Panc1 (cell line): ENCODE measurements around the gene APOL4. TPM values are rescaled to one million over a fixed set of nuclear protein-coding genes. Genes with fewer than 3 reads are reported as not detected.

Experiments used
- ATAC-seq: fragments of 200-7000 bp; cut with Tn5 transposase; 2 replicates; pipeline ENCODE4 v1.9.1; 2020; ENCODE audit warnings: mild to moderate bottlenecking, moderate library complexity
- BruUV-seq: library from RNA; stranded (reverse); fragments of 400-500 nt; replicated peaks from 2 replicates; lab custom pipeline; 2021; lab: Mats Ljungman, UMichigan
- CTCF ChIA-PET: fragments of 300-600 bp; sonication (Branson Sonifier 250); formaldehyde crosslinking; loops from one replicate; lab custom pipeline; 2022; ENCODE audit warnings: antibody characterized with exemption; lab: Charles Lee
- POLR2A ChIA-PET: fragments of 300-600 bp; sonication (Branson Sonifier 250); formaldehyde crosslinking; loops from one replicate; lab custom pipeline; 2022; ENCODE audit warnings: antibody characterized with exemption; lab: Charles Lee
- DNase-seq: peaks from one replicate; pipeline ENCODE4 v3.0.0-alpha.2; 2010; ENCODE audit warnings: low read depth, low spot score
- H3K27ac ChIP-seq: 2 replicates; pipeline ENCODE4 v1.5.1; 2011; ENCODE audit warnings: mild to moderate bottlenecking, low read length, inconsistent platforms
- H3K27me3 ChIP-seq: fragments of 200-500 bp; sonication (Bioruptor generic); 2 replicates; pipeline ENCODE4 v1.6.0; 2014; ENCODE audit warnings: low read length, inconsistent platforms; ENCODE audit not compliant: control insufficient read depth, insufficient read depth
- H3K36me3 ChIP-seq: fragments of 200-500 bp; sonication (Bioruptor generic); 2 replicates; pipeline ENCODE4 v1.5.1; 2014; ENCODE audit warnings: inconsistent platforms, mild to moderate bottlenecking, low read length, moderate library complexity; ENCODE audit not compliant: control insufficient read depth, insufficient read depth
- H3K4me1 ChIP-seq: 2 replicates; pipeline ENCODE4 v1.5.1; 2011; ENCODE audit warnings: inconsistent platforms, mild to moderate bottlenecking, low read length, moderate library complexity; ENCODE audit not compliant: control insufficient read depth, insufficient read depth
- H3K4me3 ChIP-seq, 2 experiments: 2 replicates each; pipeline ENCODE4 v1.5.1; 2011 to 2012; ENCODE audit warnings: low read depth in 2 of 2, low read length in 2 of 2, mild to moderate bottlenecking in 2 of 2, inconsistent platforms in 1 of 2, moderate library complexity in 1 of 2
- H3K9me3 ChIP-seq: fragments of 200-500 bp; sonication (Bioruptor generic); 2 replicates; pipeline ENCODE4 v1.5.1; 2014; ENCODE audit warnings: low read depth, mild to moderate bottlenecking, inconsistent platforms, low read length, moderate library complexity; ENCODE audit not compliant: control insufficient read depth, insufficient read depth
- CTCF ChIP-seq: fragments of 450-650 bp; IDR thresholded peaks from 2 replicates; pipeline ENCODE4 v1.5.1; 2017; ENCODE audit warnings: mild to moderate bottlenecking
- POLR2AphosphoS5 ChIP-seq: IDR thresholded peaks from 2 replicates; pipeline ENCODE4 v1.6.1; 2012; ENCODE audit warnings: mild to moderate bottlenecking, low read depth, low read length, moderate library complexity
- REST ChIP-seq, 2 experiments: IDR thresholded peaks; 2 replicates each; pipeline ENCODE4 v1.6.1; 2011 to 2012; ENCODE audit warnings: low read depth in 2 of 2, control low read depth in 1 of 2, low read length in 1 of 2, mild to moderate bottlenecking in 1 of 2, moderate library complexity in 1 of 2; ENCODE audit not compliant: insufficient read depth in 1 of 2
- SIN3A ChIP-seq: IDR thresholded peaks from 2 replicates; pipeline ENCODE4 v1.6.1; 2012; ENCODE audit warnings: low read depth, mild to moderate bottlenecking, low read length, moderate library complexity, borderline replicate concordance; ENCODE audit not compliant: insufficient read depth
- TCF7L2 ChIP-seq: IDR thresholded peaks from 2 replicates; pipeline ENCODE4 v1.6.1; 2011; ENCODE audit warnings: mild to moderate bottlenecking, low read depth, low read length, inconsistent platforms
- in situ Hi-C: cut with HindIII; loops from 2 replicates; pipeline ENCODE4 v1.10.0; 2016; ENCODE audit warnings: low sequenced_read_pairs, low pct_unique_long_range_greater_than_20kb
- intact Hi-C: fragments of 100-400 bp; cut with micrococcal nuclease; formaldehyde crosslinking; loops from one replicate; pipeline ENCODE4 v1.10.0; 2022; ENCODE audit not compliant: unreplicated experiment
- total RNA-seq: library from RNA; stranded (reverse); gene quantifications from one replicate; pipeline ENCODE4 v1.2.1, GENCODE V29; 2021; ENCODE audit not compliant: unreplicated experiment

APOL4 gene
- total RNA-seq, 1 experiment from 2014 or later: not detected

DNA sequence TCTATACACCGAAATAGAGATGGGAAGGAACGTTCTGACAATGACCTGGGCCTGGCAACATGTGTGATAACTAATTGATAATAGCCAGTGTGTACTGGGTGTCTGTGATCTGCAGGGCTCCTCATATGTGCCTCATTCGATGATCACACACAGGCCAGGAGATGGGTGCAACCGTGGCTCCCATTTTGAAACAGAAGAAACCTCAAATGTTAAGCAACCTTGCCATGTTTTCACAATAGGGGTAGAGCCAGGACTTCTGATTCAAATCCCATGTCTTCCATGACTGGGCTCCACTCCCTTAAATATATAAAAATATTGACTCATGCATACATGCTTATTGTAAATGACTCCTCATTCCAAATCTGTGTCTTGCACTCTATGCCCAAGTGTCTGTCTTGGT is 52.2 kb downstream of the APOL4 start:
- BruUV-seq: no TSS peak
- intact Hi-C loops: no loop called here

DNA sequence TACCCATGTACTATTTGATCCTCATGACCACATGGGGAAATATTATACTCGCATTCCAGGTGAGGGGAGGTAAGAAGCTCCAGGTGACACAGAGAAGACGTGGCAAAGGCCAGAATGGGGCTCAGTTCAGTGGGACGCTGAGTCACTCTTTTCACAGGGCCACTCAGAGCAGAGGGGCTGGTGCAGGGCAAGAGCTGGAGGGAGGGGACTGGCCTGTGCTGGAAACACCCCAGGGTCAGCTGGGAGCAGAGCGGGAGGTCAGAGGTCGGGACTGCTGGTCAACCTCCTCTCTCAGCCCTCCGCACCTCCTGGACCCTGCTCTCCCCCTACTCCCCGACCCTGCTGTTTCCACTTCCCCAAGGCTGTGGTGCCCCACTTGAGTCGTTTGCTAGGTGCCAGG is 53.2 kb downstream of the APOL4 start:
- intact Hi-C loops (no loop called here), in situ Hi-C loops (no loop called here)
- no TSS peak for BruUV-seq
- Histone ChIP-seq H3K27me3 (no peaks in the 10 kb centered on the region), H3K36me3 (no peaks in the 10 kb centered on the region), H3K4me3 (no peak overlapping the region), H3K4me1 (no peaks in the 10 kb centered on the region), H3K27ac (no peak overlapping the region), H3K9me3 (no peaks in the 10 kb centered on the region)
- DNase-seq: no peak
- ATAC-seq: no peak
- ChIA-PET POLR2A (no interaction called here), CTCF (no interaction called here)
- TF ChIP-seq TCF7L2: no peak
- no peak for TF ChIP-seq POLR2AphosphoS5
- no peak for TF ChIP-seq REST (IDR thresholded peaks at IDR 0.05; ENCODE audit: insufficient read depth in 1 of 2, low read depth in 2 of 2, low read length in 1 of 2)
- TF ChIP-seq SIN3A: no peak
- no peak for TF ChIP-seq CTCF

More for the DNA sequence above, 52.2 kb downstream of the APOL4 start:
- Histone ChIP-seq H3K4me1 (no peaks in the 10 kb centered on the region), H3K4me3 (no peak overlapping the region), H3K36me3 (no peaks in the 10 kb centered on the region), H3K27me3 (no peaks in the 10 kb centered on the region), H3K27ac (no peak overlapping the region), H3K9me3 (no peaks in the 10 kb centered on the region)
- ChIA-PET POLR2A (no interaction called here), CTCF (no interaction called here)
- ATAC-seq (no peak), DNase-seq (no peak)
- TF ChIP-seq TCF7L2: no peak
- TF ChIP-seq SIN3A: no peak
- TF ChIP-seq REST (IDR thresholded peaks at IDR 0.05; ENCODE audit: insufficient read depth in 1 of 2, low read depth in 2 of 2, low read length in 1 of 2): no peak
- TF ChIP-seq POLR2AphosphoS5: no peak
- TF ChIP-seq CTCF: no peak
- in situ Hi-C loops: no loop called here
